CD4-positive, alpha-beta T cell treated with Interleukin-17A for 1 hour (primary cell): Measurements from ENCODE around the gene HMGA1.

Experiments used
- DNase-seq: peaks from one replicate; pipeline ENCODE4 v3.0.0-alpha.2; 2020

HMGA1 gene

DNA sequence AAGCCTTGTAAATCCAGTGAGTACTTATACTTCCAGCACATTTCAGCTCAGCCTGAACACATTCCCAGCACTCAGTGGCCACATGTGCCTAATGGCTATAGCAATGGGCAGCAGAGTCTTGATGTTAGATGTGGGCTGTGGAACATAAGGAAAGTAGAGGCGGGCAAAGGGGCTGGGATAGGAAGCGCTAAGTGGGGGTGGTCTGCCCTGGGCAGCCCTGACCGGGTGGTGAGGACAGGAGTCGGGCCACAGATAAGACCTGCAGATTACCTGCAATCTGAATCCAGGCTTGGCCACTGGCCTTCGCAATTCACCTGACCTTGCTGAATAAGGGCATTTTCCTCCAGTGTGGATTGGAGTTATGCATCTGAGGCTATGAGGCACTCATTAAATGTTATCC is 11.1 kb upstream of the HMGA1 start:
- no peak for DNase-seq

DNA sequence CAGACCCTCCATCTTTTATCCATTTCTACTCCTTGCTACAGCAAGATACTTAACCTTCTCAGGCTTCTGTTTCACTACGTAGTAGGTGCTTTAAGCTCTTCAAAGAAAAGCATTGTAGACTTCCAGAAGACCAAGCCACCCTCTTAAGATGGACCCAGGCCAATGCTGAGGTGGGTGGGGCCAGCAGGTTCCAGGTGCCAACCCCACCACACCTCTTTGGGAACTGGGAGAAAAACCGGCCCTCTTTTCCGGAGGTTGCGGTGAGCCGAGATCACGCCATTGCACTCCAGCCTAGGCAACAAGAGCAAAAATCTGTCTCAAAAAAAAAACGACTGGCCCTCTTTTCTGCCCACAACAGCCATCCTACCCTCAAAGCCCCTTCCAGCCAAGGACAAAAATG is 10.6 kb upstream of the HMGA1 start:
- no peak for DNase-seq

DNA sequence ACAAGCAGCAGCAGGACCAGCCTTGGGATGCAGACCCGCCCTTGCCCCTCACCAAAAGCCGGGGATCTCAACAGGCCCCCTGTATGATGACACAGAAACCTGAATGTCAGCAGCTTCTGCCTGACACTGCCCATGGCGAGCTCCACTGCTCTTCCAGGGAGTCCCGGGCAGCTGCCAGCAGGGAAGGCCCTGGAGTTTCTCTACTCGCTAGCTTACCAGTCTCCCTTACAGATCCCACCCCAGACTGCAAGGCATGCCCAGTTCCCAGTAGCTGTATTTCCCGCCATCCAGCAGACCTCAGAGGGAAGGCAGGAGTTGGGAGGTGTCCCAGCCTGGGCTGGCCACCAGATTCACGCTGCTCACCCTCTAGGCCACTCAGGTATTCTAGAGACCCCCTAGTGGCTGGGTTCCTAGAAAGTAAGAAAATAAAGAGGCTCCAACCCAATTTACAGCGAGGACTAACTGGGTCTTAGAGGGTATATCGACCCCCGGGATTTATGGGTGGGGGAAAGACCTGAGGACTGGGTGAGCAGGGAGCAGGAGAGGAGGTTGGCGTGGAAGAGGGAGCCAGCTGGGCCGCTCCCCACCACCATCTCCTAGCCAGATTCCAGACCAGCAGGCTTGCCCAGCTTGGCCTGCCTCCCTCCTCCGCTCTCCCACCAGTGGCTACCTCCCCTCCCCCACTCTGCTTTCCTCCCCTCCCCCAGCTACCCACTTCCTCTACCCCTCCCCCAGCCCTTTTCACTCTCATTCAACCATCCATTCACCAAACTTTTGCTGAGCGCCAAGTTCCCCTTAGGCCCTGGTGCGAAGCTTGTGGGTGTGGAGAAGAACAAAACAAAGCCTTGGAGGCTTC is 9.7 kb upstream of the HMGA1 start:
- no peak for DNase-seq

DNA sequence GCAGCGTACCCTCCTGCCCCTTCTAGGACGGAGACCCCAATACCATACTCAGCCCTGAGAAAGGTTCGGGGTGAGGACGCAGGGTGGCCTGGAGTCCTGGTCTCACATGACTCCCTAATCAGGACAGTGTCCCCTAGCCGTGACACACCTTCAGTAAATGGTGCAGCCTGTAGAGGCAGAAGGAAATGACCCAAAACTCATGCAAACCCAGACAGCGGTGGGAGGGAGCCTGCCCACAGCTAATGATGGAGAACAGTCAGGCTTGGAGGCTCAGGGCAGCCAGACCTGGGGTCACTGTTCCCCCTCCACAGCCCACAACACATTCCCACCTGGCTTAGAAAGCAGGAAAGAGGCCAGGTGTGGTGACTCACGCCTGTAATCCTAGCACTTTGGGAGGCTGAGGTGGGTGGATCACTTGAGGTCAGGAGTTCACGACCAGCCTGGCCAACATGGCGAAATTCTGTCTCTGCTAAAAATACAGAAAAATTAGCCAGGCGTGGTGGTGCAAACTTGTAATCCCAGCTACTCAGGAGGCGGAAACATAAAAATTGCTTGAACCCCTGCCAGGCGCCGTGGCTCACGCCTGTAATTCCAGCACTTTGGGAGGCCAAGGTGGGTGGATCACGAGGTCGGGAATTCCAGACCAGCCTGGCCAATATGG is 8.8 kb upstream of the HMGA1 start:
- no peak for DNase-seq

DNA sequence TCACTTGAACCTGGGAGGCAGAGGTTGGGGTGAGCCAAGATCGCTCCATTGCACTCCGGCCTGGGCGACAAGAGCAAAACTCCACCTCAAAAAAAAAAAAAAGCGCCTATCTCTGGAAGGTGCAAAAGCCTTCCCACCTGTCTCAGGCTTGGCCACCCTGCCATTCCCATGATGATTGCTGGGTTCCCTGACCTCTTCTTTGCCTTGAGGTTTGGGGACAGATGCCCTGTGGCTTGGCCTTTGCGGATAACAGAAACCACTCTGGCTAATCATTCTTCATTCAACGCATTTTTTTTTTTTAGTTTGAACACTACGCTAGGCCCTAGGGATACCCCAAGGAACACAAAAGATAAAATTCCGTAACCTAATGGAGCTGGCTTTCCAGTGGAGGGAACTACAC is 6.8 kb upstream of the HMGA1 start:
- DNase-seq: no peak

DNA sequence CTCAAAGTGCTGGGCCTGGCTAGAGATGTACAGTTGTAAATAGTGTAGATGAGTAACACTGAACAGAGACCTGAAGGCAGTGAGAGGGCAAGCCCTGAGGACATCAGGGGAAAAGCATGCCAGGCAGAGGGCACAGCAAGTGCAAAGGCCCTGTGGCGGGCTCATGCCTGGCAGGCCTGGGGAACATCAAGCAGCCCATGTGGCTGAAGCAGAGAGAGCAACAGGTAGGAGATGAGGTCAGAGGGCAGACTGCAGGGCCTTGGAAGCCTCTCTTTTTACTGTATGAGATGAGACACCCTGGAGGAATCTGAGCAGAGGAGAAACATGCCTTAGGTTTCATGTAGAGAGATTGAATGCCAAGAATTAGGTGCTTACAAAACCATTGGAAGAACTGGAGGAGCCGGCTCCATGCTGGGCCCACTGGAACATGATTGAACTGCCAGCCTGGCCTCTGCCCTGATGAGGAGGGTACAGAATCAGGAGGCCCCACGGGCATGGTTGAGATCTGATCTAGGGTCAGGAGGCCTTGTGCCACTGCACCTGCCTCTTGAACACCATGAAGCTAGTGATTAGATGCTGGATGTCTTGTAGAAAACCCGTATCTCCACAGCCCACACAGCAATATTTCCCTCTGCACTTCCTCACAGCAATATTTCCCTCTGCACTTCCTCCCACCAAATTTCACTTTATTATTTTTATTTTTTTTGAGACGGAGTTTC is 5.9 kb upstream of the HMGA1 start:
- no peak for DNase-seq

DNA sequence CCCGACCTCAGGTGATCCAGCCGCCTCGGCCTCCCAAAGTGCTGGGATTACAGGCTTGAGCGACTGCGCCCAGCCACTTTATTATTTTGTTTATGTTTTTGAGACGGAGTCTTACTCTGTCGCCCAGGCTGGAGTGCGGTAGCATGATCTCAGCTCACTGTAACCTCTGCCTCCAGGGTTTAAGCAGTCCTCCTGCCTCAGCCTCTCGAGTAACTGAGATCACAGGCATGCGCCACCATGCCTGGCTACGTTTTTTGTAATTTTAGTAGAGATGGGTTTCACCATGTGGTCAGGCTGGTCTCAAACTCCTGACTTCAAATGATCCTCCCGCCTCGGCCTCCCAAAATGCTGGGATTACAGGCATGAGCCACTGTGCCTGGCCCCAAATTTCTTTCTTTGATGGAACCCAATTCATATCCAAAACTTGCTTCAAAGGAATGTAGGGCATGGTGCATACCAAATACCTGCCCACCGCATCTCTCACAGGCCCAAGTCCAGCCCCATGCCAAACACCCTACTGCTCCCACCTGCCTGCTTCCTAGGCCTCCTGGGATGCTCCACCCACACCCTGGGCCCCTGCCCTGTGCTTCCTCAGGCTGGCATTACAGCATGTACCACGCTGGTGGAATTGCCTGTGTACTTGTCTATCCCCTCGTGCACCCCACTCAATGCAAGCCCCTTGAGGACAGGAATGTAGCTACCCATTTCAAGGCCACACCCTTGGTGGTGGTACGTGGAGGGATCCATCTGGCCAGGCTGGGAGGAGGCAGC is 4.9 kb upstream of the HMGA1 start:
- DNase-seq: no peak

DNA sequence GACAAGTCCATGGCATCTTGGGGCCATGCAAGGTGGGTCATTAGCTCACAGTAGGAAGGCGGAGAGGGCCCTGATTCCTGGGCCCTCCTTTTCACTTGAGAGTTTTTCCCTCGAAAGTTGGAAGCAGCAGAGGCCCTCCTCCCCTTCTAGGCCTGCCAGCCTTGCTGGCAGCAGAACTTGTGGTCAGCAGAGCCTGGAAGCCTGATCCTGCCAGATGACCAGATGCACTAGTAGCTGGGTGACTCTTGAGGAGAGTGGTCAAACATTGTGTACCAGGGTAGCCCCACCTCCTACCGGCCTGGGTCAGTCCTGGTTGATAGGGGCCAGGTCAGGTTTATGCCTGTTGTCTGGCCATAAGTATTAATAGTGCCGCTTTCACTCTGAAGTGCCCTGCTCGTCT is 3.8 kb upstream of the HMGA1 start:
- DNase-seq: no peak

DNA sequence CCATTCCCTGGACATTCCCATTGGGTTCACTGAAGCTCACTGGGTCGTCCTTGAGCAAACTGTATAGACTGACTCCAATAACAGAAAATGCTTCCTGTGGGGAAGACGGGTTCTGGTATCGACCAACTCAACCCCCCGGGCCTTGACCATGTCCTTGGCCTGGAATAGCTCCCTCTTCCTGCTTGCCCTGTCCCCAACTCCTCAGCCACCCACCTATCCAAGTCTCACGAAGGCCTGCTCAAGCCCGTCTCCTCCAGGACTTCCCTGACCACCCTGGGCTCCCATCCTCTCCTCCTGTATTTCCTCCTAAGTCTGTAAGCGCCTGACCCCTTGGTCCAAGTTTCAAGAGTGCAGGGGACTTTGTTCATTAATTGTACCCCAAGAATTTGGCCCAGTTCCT is 2.8 kb upstream of the HMGA1 start:
- DNase-seq: no peak

DNA sequence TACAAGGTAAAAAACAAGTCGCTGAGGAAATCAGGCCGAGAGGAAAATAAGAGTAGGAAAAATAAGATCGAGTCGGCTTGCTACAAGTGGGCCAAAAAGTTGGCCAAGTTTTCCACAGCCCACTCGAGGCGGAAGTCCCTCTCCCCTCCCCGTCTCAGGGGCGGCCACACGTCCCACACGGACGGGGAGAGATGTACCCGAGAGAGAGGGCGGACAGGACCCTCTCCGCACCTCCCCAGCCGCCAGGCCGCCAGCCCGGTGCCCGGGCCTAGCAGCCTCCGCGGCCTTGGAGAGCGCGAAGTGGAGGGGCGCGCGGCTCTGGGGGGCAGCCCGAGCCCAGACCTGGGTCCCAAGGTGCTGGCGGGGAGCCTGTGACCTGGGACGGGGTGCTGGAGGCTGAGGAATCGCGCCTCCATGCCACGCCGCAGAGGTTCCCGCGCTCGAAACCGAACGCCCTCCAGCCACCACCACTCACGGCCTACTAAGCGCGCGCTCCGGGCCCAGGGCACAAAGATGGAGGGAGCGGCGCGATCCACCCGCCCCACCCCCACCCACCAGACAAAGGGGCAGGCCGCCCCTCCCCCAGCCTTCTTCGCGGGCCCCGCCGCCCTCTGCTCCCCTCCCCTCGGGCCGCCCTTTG is 1.9 kb upstream of the HMGA1 start:
- no peak for DNase-seq

DNA sequence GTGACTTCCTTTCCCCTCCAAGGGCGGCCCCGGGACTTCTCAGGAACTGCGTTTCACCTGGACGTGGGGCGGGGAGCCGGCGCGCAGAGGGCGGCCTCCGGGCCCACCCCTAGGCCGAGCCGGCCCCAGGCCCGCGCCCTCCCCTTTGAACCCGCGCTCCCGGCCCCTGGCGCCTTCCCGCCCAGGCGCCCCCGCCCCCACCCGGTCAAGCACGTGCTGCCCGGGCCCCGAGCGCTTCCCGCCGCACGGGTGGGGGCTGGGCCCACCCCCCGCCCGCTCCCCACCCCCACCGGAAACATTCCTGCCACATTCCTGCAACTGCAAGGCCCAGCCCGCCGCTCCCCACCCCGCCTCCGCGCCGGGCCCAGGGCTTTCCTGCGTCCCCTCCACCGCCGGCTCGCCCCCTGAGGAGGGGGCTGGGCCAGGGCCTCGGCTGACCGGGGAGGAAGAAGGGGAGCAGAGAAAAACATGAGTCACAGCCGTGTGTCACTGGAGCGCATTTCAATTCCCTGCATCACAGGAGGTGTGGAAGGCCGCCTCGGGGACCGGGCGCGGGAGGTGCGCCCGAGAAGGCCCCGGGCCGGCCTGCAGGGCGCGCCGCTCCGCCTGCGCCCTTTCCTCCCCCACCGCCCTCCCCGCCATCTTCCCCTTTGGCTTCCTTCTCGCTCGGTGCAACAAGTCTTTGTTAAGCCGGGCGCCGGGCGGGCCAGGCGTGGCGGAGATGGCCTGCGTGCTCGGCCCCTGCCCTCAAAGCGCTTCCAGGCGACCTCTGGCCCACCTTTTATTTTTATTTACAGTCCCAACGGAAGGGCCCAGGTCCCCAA is 1.2 kb upstream of the HMGA1 start:
- DNase-seq: peak; percentile 73

DNA sequence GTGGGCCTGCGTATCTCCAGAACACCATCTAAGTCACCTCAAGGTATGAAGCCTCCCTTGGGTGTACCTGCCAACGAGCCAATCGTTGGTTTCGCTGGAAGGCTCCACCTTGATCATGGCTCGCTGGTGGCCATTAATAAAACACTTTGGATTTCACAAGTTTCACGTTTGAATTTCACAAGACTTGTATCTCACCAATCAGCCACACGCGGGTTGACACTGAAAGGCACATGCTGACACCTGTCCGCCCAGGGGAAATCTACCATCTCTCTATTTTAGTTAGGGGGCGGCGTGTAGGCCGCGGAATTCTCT is 586 bp upstream of the HMGA1 start:
- DNase-seq: peak; percentile 80

DNA sequence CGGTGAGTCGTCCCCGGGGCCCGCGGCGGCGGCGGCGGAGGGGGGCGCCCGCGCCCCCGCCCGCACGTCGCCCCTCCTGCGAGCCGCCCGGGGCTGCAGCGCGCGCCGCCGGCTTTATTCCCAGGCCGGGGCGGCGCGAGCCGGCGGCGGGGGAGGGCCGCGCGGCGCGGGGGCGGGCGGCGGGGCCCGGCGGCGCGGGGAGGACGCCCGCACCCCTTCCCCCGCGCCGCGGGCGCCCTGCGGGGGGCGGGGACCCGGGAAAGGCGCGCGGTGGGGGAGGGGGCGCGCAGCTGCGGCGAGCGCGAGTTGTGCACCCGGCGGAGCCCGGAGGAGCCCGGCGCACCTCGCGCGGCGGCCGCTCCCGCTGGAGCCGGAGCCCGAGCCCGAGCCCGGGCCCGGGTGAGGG is 646 bp downstream of the HMGA1 start:
- no peak for DNase-seq

DNA sequence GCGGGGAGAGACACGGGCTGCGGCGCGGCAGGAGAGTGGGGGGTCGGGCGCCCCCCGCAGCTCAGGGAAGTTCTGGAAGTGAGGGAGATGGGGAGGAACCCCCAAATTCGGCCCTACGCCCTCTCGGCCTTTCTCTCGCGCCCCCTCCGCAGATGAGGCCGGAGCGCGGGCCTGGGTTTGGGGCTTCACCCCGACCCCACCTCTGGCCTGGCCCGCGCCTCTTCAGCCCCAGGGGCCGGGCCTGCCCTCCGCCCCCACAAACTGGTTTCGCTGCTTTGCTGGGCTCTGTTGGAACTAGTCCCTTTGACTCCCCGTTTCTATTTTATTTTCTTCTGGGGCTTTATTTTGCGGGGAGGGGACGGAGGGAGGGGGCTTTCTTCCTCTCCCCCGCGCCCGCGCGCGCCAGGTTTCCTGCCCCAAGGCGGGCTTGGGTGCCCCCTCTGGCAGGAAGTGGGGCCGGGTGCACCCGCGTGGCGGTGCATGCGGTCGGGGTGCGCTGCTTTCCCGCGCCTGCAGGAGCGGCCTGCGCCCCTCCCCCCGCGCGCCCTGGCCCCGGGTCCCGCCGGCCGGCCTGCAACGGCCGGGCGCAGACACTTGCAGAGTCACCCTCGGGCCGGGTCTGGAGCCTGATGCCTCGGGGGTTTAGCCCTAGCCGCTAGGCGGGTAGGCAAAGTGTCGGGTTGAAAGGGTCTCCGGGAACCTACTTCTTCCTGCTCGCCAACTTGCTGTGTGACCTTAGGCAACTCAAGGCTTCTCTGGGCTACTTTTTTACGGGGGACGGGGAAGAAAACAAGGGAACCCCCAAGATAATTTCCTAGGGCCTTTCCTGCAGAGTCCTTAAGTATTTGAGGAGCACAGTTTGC is 1.3 kb downstream of the HMGA1 start:
- peak; percentile 76 for DNase-seq

DNA sequence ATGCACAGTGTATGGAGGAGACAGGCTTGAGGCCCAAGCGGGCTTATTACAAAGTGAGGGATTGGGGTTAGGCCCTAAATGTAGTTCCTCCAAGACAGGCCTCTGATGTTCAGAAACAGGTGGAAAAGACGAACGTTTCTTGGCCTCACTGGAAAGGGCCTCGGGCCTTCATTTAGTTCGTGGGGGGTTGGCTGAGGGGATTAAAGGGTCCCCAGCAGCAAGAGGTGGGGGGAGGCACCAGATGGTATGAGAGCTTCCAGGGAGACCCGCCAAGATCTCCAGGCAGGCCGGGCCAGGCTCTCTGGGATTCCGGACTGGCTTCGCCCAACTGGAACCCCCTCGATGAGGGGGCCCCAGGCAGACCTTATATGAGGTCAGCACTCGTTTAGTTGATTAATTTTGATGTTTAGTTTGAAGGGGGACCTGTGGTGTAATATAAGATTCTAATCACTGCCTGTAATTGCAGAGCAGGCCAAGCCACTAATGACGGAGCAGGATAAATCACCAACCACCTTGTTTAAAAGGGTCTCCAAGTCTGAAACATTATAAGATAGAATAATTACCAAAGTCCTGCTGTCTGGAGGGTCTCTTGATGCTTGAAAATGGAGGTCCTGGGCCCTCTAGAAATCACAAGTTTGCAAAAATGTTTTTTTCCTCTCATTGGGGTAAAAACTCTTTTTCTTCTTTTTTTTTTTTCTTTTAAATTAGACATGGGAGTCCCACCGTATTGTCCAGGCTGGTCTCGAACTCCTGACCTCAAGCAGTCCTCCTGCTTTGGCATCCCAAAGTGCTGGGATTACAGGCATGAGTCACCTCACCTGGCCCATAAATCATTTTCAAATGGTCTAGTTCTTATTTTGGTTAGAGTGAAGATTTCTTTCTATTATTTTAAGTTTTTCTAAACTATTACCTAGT is 2.2 kb downstream of the HMGA1 start:
- DNase-seq: no peak

DNA sequence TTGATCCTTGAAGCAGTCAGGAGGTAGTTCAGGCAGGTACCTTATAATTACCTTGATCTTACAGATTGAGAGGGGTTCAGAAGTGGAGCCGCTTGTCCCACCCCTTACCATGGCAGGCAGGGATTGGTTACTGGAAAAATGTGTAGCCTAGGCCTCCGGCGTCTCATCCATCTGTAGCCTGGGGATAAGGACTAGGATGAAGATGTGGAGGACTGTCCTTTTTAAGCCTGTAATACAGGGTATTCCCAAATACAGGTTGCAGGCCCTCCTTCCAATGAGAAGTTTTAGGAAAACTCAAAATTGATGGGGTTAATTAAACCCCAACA is 2.8 kb downstream of the HMGA1 start:
- no peak for DNase-seq

DNA sequence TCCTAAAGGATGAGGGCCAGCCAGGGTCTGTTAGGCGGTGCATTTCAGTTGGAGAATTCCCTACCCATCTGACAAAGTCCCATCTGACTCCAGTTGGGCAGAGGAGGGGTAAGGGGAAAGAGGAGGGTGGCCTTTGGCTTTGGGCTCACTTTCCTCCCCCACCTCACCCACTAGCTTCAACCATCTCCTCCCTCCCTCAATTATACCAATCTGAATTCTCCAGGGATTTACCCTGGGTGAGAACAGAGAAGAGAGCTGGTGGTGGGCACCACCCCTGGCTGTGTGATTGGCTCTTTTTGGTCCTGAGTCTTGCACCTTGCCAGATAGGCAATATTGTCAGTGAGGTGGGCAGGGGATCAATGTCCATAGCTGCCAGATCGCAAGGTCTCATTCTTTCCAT is 3.2 kb downstream of the HMGA1 start:
- no peak for DNase-seq

DNA sequence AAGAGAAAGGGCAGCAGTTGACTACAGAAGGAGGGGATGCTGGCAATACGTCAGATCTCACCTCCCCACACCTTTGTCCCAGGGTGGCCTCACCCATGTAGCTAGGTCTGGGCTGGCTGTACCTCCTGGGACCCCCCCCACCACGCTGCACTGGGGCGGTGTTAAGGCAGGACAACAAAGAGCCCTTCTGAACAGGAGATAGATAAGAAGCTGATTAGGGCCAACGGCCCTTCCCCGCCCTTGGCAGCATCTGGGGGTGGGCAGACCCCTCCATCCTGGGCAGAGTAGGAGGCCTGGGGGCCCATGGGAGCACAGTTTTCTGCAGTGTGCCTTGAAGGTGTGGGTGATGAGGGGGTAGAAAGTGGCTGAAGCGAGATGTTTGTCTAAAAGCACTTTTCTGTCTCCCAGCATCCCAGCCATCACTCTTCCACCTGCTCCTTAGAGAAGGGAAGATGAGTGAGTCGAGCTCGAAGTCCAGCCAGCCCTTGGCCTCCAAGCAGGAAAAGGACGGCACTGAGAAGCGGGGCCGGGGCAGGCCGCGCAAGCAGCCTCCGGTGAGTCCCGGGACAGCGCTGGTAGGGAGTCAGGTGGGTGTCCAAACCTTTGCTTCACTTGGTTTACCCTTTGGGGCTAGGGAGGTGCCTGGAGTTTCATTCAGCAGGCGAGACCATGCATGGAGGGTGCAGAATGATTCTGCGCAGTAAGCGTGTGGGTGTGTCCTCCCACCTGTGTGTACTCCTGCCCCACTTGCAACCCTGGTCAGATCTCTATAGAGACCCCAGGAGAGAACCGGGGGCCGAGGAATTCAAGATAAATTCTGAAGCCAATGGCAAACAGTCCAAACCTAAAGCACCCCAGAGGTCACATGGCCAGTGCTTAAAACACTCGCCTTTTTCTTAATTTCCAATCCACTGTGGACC is 3.9 kb downstream of the HMGA1 start:
- no peak for DNase-seq
